ENCODE results near the gene PHF11.
A peak's percentile ranks its signal among the peaks of the same experiment; 100 is the strongest.

Gene PHF11

DNA sequence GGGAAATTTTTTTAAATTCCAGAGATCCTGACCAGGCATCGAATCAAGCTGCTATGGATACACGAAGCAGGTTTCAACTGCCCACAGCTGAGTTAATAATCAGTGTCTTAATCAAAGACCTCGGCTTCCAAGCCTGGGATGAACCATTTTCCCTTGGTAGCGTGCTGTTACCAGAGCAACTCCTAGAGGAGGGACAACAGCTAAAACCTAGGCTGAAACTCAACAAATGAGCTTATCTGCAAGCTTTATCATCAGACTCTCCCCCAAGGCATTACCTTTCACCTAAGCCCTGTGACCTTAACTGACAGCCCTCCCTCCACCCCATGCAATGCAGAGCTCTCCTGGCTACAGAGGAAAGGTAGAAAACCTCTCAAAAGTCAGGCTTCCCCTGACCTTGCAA lies 49.9 kb downstream of the PHF11 start:
- no peak overlapping the region for H2AFZ ChIP-seq (ENCODE audit: low read depth, low read length)
- TF ChIP-seq EZH2phosphoT487 (IDR thresholded peaks at IDR 0.05; ENCODE audit: low read depth), result no peak
- TF ChIP-seq, protein P1, sequence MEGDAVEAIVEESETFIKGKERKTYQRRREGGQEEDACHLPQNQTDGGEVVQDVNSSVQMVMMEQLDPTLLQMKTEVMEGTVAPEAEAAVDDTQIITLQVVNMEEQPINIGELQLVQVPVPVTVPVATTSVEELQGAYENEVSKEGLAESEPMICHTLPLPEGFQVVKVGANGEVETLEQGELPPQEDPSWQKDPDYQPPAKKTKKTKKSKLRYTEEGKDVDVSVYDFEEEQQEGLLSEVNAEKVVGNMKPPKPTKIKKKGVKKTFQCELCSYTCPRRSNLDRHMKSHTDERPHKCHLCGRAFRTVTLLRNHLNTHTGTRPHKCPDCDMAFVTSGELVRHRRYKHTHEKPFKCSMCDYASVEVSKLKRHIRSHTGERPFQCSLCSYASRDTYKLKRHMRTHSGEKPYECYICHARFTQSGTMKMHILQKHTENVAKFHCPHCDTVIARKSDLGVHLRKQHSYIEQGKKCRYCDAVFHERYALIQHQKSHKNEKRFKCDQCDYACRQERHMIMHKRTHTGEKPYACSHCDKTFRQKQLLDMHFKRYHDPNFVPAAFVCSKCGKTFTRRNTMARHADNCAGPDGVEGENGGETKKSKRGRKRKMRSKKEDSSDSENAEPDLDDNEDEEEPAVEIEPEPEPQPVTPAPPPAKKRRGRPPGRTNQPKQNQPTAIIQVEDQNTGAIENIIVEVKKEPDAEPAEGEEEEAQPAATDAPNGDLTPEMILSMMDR (IDR thresholded peaks at IDR 0.05; ENCODE audit: low read depth, low read length), result no peak
- H3K4me2 ChIP-seq (ENCODE audit: low read length), result no peak overlapping the region
- no peaks in the 10 kb centered on the region for H3K4me1 ChIP-seq (ENCODE audit: low read length)
- H3K9me3 ChIP-seq (ENCODE audit: insufficient read depth, low read length), result no peaks in the 10 kb centered on the region
- no peak overlapping the region for H3K27ac ChIP-seq (ENCODE audit: low read length)
- no peak overlapping the region for H3K9ac ChIP-seq (ENCODE audit: low read length)
- H4K20me1 ChIP-seq (ENCODE audit: insufficient read depth, low read length), result no peaks in the 10 kb centered on the region
- H3K4me3 ChIP-seq (ENCODE audit: low read length), result no peak overlapping the region
- no peaks in the 10 kb centered on the region for H3K27me3 ChIP-seq (ENCODE audit: low read depth, low read length)
- no peaks in the 10 kb centered on the region for H3K79me2 ChIP-seq (ENCODE audit: low read length)
- H3K36me3 ChIP-seq (replicated peaks; ENCODE audit: low read depth, low read length), result peaks cover 9% of the 10 kb centered on the region

DNA sequence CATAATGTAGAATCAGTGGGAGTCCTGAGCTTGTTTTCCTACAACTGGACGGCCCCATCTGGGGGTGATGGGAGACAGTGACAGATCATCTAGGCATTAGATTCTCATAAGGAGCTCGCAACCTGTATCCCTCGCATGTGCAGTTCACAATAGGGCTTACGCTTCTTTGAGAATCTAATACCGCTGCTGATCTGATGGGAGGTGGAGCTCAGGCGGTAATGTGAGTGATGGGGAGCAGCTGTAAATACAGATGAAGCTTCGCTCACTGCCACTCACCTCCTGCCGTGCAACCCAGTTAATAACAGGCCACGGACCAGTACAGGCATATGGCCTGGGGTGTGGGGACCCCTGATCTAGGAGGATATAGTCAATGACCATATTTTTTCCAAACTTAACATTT lies 50.8 kb downstream of the PHF11 start:
- Histone ChIP-seq H3K36me3 (replicated peaks; ENCODE audit: low read depth, low read length) (peaks cover 9% of the 10 kb centered on the region), H3K9ac (ENCODE audit: low read length) (no peak overlapping the region), H3K27ac (ENCODE audit: low read length) (no peak overlapping the region), H3K4me2 (ENCODE audit: low read length) (no peak overlapping the region), H2AFZ (ENCODE audit: low read depth, low read length) (no peak overlapping the region), H3K4me1 (ENCODE audit: low read length) (no peaks in the 10 kb centered on the region), H4K20me1 (ENCODE audit: insufficient read depth, low read length) (no peaks in the 10 kb centered on the region), H3K4me3 (ENCODE audit: low read length) (no peak overlapping the region), H3K27me3 (ENCODE audit: low read depth, low read length) (no peaks in the 10 kb centered on the region), H3K79me2 (ENCODE audit: low read length) (no peaks in the 10 kb centered on the region), H3K9me3 (ENCODE audit: insufficient read depth, low read length) (no peaks in the 10 kb centered on the region)
- no peak for TF ChIP-seq EZH2phosphoT487 (IDR thresholded peaks at IDR 0.05; ENCODE audit: low read depth)
- TF ChIP-seq, protein P1 (IDR thresholded peaks at IDR 0.05; ENCODE audit: low read depth, low read length), result no peak

DNA sequence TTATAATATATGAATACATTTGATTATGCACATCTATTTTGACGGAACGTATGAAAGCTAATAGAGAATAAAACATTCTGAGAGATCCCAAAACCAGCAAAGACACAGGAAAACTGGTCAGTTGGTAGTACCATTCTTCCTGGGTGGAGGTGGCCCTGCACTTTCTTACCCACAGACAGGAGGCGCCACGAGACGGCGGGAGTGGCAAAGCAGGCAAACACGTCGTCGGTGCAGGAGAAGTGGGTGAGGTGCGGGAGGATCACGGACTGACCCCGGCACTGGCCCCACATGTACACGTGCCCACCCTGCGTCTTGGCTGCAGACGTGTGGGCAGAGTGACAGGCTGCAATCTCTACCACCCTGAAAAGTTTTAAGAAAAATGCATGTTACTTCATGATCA lies 53.5 kb downstream of the PHF11 start:
- Histone ChIP-seq H3K36me3 (replicated peaks; ENCODE audit: low read depth, low read length) (peaks cover 9% of the 10 kb centered on the region), H3K4me3 (ENCODE audit: low read length) (no peak overlapping the region)

DNA sequence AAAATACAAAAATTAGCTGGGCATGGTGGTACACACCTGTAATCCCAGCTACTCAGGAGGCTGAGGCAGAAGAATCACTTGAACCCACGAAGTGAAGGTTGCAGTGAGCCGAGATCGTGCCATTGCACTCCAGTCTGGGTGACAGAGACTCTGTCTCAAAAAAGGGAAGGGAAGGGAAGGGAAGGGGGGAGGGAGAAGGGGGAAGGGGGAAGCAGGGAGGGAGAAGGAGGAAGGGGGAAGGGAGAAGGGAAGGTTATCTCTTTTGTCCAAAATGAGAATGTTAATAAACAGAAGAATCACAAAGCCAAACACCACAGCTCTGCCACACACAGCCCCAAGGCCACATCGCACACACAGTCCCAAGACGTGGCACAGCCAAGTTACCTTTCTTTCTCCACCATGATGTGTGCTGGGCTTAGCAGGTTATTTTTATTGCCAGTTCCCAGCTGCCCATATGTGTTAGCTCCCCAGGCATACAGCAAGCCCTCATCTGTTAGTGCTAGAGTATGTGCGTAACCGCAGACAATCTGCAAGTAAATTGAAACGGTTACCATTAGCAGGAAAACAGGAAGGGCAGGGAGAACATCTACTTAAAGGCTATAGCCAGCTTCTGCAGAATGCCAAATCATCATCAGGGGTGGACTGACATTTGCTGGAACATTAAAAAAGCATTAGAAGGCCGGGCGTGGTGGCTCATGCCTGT lies 55.3 kb downstream of the PHF11 start:
- Histone ChIP-seq H3K27me3 (ENCODE audit: low read depth, low read length) (no peaks in the 10 kb centered on the region), H3K9ac (ENCODE audit: low read length) (no peak overlapping the region), H3K36me3 (replicated peaks; ENCODE audit: low read depth, low read length) (peaks cover 6% of the 10 kb centered on the region), H3K4me1 (ENCODE audit: low read length) (no peaks in the 10 kb centered on the region), H3K79me2 (ENCODE audit: low read length) (no peaks in the 10 kb centered on the region), H3K4me3 (ENCODE audit: low read length) (no peak overlapping the region), H3K27ac (ENCODE audit: low read length) (no peak overlapping the region), H2AFZ (ENCODE audit: low read depth, low read length) (no peak overlapping the region), H3K9me3 (ENCODE audit: insufficient read depth, low read length) (no peaks in the 10 kb centered on the region), H4K20me1 (ENCODE audit: insufficient read depth, low read length) (no peaks in the 10 kb centered on the region), H3K4me2 (ENCODE audit: low read length) (no peak overlapping the region)
- TF ChIP-seq EZH2phosphoT487 (IDR thresholded peaks at IDR 0.05; ENCODE audit: low read depth), result no peak
- TF ChIP-seq, protein P1 (IDR thresholded peaks at IDR 0.05; ENCODE audit: low read depth, low read length), result no peak

More for the DNA sequence above, 53.5 kb downstream of the PHF11 start:
- Histone ChIP-seq H3K79me2 (ENCODE audit: low read length) (no peaks in the 10 kb centered on the region), H3K27ac (ENCODE audit: low read length) (no peak overlapping the region), H4K20me1 (ENCODE audit: insufficient read depth, low read length) (no peaks in the 10 kb centered on the region), H3K4me1 (ENCODE audit: low read length) (no peaks in the 10 kb centered on the region), H3K4me2 (ENCODE audit: low read length) (no peak overlapping the region), H3K9me3 (ENCODE audit: insufficient read depth, low read length) (no peaks in the 10 kb centered on the region), H3K27me3 (ENCODE audit: low read depth, low read length) (no peaks in the 10 kb centered on the region), H2AFZ (ENCODE audit: low read depth, low read length) (no peak overlapping the region), H3K9ac (ENCODE audit: low read length) (no peak overlapping the region)
- no peak for TF ChIP-seq EZH2phosphoT487 (IDR thresholded peaks at IDR 0.05; ENCODE audit: low read depth)
- TF ChIP-seq, protein P1 (IDR thresholded peaks at IDR 0.05; ENCODE audit: low read depth, low read length), result peak; percentile 16; the same call in 1 of the 2 replicates
